Measurements from ENCODE around the gene CACNA2D2. TPM values are rescaled to one million over a fixed set of nuclear protein-coding genes. Genes with fewer than 3 reads are reported as not detected.

CACNA2D2 gene
- total RNA-seq, 1 experiment from 2014 or later, result 0.59 TPM

DNA sequence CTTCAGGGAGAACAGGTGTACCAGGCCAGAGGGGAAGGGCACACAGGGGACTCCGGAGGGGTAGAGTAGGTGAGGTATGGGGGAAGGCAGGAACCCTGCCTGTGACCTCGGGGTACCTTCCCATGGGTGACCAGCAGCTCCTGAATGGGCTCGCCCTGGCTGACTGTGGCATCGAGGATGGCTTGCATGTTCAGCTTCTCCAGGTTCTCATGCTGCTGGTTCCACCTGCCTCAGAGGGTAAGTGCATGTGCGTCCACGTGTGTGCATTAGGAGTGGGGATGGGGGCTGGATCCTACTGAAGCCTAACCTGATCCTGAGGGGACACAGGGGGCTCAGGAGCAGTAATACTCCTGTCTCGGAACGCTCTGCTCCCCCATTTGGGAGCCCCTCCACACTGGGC lies 158.4 kb downstream of the CACNA2D2 start:
- TF ChIP-seq SIN3A (IDR thresholded peaks at IDR 0.05; ENCODE audit: borderline replicate concordance, insufficient read depth, low read depth, low read length) (no peak), TCF7L2 (IDR thresholded peaks at IDR 0.05; ENCODE audit: low read depth, low read length) (no peak), POLR2AphosphoS5 (IDR thresholded peaks at IDR 0.05; ENCODE audit: low read depth, low read length) (no peak), REST (IDR thresholded peaks at IDR 0.05; ENCODE audit: insufficient read depth in 1 of 2, low read depth in 2 of 2, low read length in 1 of 2) (no peak), CTCF (IDR thresholded peaks at IDR 0.05) (no peak)
- in situ Hi-C loops (cut with HindIII; ENCODE audit: low pct_unique_long_range_greater_than_20kb, low sequenced_read_pairs), result no loop called here
- peak overlapping the region; percentile 18; the same call in 1 of the 2 replicates for H3K27ac ChIP-seq (ENCODE audit: low read length)
- ChIA-PET CTCF (no interaction called here), POLR2A (interaction anchor here (0.6 to 0.8 kb wide), 2 partner anchors 9 to 17 kb away, joined by 4 to 14 read pairs; no protein-coding TSS in a partner anchor)
- intact Hi-C loops (cut with micrococcal nuclease; ENCODE audit: unreplicated experiment), result no loop called here
- ATAC-seq (no peak), DNase-seq (ENCODE audit: low read depth, low spot score) (no peak)
- peaks cover 6% of the 10 kb centered on the region for H3K4me1 ChIP-seq (ENCODE audit: control insufficient read depth, insufficient read depth, low read length)
- no peaks in the 10 kb centered on the region for H3K36me3 ChIP-seq (ENCODE audit: control insufficient read depth, insufficient read depth, low read length)
- no peaks in the 10 kb centered on the region for H3K27me3 ChIP-seq (ENCODE audit: control insufficient read depth, insufficient read depth, low read length)
- no peaks in the 10 kb centered on the region for H3K9me3 ChIP-seq (ENCODE audit: control insufficient read depth, insufficient read depth, low read depth, low read length)
- no TSS peak for BruUV-seq (replicated peaks)
- peak overlapping the region; percentile 47 to 68 for H3K4me3 ChIP-seq (ENCODE audit: low read depth in 2 of 2, low read length in 2 of 2)

- H3K36me3 ChIP-seq (ENCODE audit: control insufficient read depth, insufficient read depth, low read length), result no peaks in the 10 kb centered on the region
- ATAC-seq (no peak), DNase-seq (ENCODE audit: low read depth, low spot score) (no peak)
- TF ChIP-seq SIN3A (IDR thresholded peaks at IDR 0.05; ENCODE audit: borderline replicate concordance, insufficient read depth, low read depth, low read length), result no peak
- no peak for TF ChIP-seq POLR2AphosphoS5 (IDR thresholded peaks at IDR 0.05; ENCODE audit: low read depth, low read length)
- TF ChIP-seq TCF7L2 (IDR thresholded peaks at IDR 0.05; ENCODE audit: low read depth, low read length), result no peak
- TF ChIP-seq REST (IDR thresholded peaks at IDR 0.05; ENCODE audit: insufficient read depth in 1 of 2, low read depth in 2 of 2, low read length in 1 of 2), result no peak
- TF ChIP-seq CTCF (IDR thresholded peaks at IDR 0.05), result no peak
- intact Hi-C loops (cut with micrococcal nuclease; ENCODE audit: unreplicated experiment) (no loop called here), in situ Hi-C loops (cut with HindIII; ENCODE audit: low pct_unique_long_range_greater_than_20kb, low sequenced_read_pairs) (no loop called here)
- ChIA-PET POLR2A (no interaction called here), CTCF (interaction anchor here (0.6 kb wide), 1 partner anchor 179 kb away, joined by 10 read pairs; no protein-coding TSS in a partner anchor)
- 0 out of 2 replicates have a peak, but pooled peaks cover 6% of the 10 kb centered on the region for H3K4me1 ChIP-seq (ENCODE audit: control insufficient read depth, insufficient read depth, low read length)
- H3K27me3 ChIP-seq (ENCODE audit: control insufficient read depth, insufficient read depth, low read length), result no peaks in the 10 kb centered on the region
- H3K27ac ChIP-seq (ENCODE audit: low read length), result no peak overlapping the region
- no peak overlapping the region for H3K4me3 ChIP-seq (ENCODE audit: low read depth in 2 of 2, low read length in 2 of 2)
- H3K9me3 ChIP-seq (ENCODE audit: control insufficient read depth, insufficient read depth, low read depth, low read length), result no peaks in the 10 kb centered on the region
- no TSS peak for BruUV-seq (replicated peaks)
Observed at GRCh38 chr3:50342813-50343633, 160.4 kb downstream of the CACNA2D2 start.
